A673 (cell line): ENCODE data around the gene RNF113B. TPM values are rescaled to one million over a fixed set of nuclear protein-coding genes. Genes with fewer than 3 reads are reported as not detected.

Experiments used
- BruUV-seq: library from RNA; stranded (reverse); fragments of 400-500 nt; replicated peaks from 2 replicates; lab custom pipeline; 2021; lab: Mats Ljungman, UMichigan
- CTCF ChIA-PET: fragments of 300-600 bp; sonication (Branson Sonifier 250); formaldehyde crosslinking; loops from one replicate; lab custom pipeline; 2022; ENCODE audit warnings: antibody characterized with exemption; lab: Charles Lee
- POLR2A ChIA-PET: fragments of 300-600 bp; sonication (Branson Sonifier 250); formaldehyde crosslinking; loops from one replicate; lab custom pipeline; 2022; ENCODE audit warnings: antibody characterized with exemption; ENCODE audit not compliant: low non-redundant PET; lab: Charles Lee
- DNase-seq: peaks from one replicate; pipeline ENCODE4 v3.0.0-alpha.2; 2015; ENCODE audit warnings: low spot score
- H3K27ac ChIP-seq: fragments of 200-600 bp; sonication (generic); 2 replicates; pipeline ENCODE4 v1.5.1; 2016; ENCODE audit warnings: mixed run types, low read depth, mild to moderate bottlenecking, mixed read lengths, antibody characterized with exemption, low read length; ENCODE audit not compliant: poor library complexity, severe bottlenecking
- H3K27me3 ChIP-seq: fragments of 200-600 bp; sonication (generic); replicated peaks from 2 replicates; pipeline ENCODE4 v1.6.1; 2017; ENCODE audit warnings: mixed run types, low read depth, mild to moderate bottlenecking, mixed read lengths, antibody characterized with exemption, low read length; ENCODE audit not compliant: insufficient read depth, poor library complexity
- H3K36me3 ChIP-seq: fragments of 200-600 bp; sonication (generic); 2 replicates; pipeline ENCODE4 v1.6.1; 2016; ENCODE audit warnings: mixed run types, mild to moderate bottlenecking, mixed read lengths, antibody characterized with exemption, low read length; ENCODE audit not compliant: insufficient read depth, poor library complexity, severe bottlenecking
- H3K4me1 ChIP-seq: fragments of 200-600 bp; sonication (generic); 2 replicates; pipeline ENCODE4 v1.6.1; 2017; ENCODE audit warnings: mixed run types, mild to moderate bottlenecking, mixed read lengths, antibody characterized with exemption, low read length; ENCODE audit not compliant: insufficient read depth, poor library complexity, severe bottlenecking
- H3K4me3 ChIP-seq: fragments of 200-600 bp; sonication (generic); 2 replicates; pipeline ENCODE4 v1.5.1; 2016; ENCODE audit warnings: low read depth, mixed run types, mild to moderate bottlenecking, mixed read lengths, low read length; ENCODE audit not compliant: poor library complexity, severe bottlenecking
- H3K9me3 ChIP-seq: fragments of 200-600 bp; sonication (generic); 2 replicates; pipeline ENCODE4 v1.6.1; 2016; ENCODE audit warnings: mixed run types, low read depth, mild to moderate bottlenecking, mixed read lengths, antibody characterized with exemption, low read length; ENCODE audit not compliant: poor library complexity, severe bottlenecking
- EZH2 ChIP-seq: fragments of 200-600 bp; sonication (generic); IDR thresholded peaks from 2 replicates; pipeline ENCODE4 v1.6.1; 2017; ENCODE audit warnings: borderline replicate concordance, low read depth, mild to moderate bottlenecking, mixed read lengths, antibody characterized with exemption, low read length; ENCODE audit not compliant: poor library complexity, severe bottlenecking
- intact Hi-C: fragments of 100-400 bp; cut with micrococcal nuclease; formaldehyde crosslinking; loops from one replicate; pipeline ENCODE4 v1.10.0; 2022; ENCODE audit not compliant: unreplicated experiment
- total RNA-seq: library from RNA; stranded (reverse); gene quantifications from 2 replicates; pipeline ENCODE4 v1.2.3, GENCODE V29; 2021
- TF ChIP-seq, protein P1 (sequence below): fragments of 300-800, 200-600 bp; sonication (generic); conservative IDR thresholded peaks from 2 replicates; pipeline ENCODE4 v1.5.1; 2017; ENCODE audit warnings: low read depth, mild to moderate bottlenecking, antibody characterized with exemption, low read length, moderate library complexity, mixed read lengths

The RNF113B gene
- total RNA-seq, 1 experiment from 2014 or later, result not detected

- POLR2A ChIA-PET, result no interaction called here
These were observed 42.6 kb upstream of the RNF113B start for GRCh38 chr13:98219685-98220084.

DNA sequence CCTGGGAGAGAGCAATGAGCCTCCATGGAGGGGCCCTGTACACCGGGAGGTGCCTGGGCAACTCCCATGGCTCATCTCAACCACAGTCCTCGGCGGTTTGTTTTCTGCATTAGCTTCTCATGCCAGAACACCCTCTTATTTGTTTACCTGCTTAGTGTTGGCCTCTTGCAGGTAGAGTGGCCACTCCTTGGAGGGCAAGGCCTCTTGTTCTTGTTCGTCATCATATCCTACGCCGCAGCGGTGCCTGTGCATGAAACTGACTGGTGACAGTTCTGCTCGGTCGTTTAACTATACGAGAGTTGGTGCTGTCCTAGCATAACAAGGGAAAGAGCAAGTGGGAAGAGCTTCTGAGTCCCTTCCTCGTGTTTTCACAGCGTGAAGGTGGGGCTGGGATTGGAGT is 40.5 kb upstream of the RNF113B start:
- no TSS peak for BruUV-seq
- no peak for TF ChIP-seq EZH2
- Histone ChIP-seq H3K27me3 (no peaks in the 10 kb centered on the region), H3K9me3 (no peaks in the 10 kb centered on the region), H3K36me3 (no peaks in the 10 kb centered on the region), H3K27ac (peak overlapping the region; percentile 84), H3K4me3 (no peak overlapping the region), H3K4me1 (peaks cover 89% of the 10 kb centered on the region)
- no peak for DNase-seq
- POLR2A ChIA-PET, result interaction anchor here (0.7 kb wide), 1 partner anchor 85 kb away, joined by 3 read pairs; no protein-coding TSS in a partner anchor
- intact Hi-C loops, result loop anchor here (5.0 kb wide), 1 partner anchor 75 kb away; the partner anchor contains the start of gene FARP1
- CTCF ChIA-PET, result no interaction called here

More at GRCh38 chr13:98219685-98220084, 42.6 kb upstream of the RNF113B start:
- TF ChIP-seq, protein P1, sequence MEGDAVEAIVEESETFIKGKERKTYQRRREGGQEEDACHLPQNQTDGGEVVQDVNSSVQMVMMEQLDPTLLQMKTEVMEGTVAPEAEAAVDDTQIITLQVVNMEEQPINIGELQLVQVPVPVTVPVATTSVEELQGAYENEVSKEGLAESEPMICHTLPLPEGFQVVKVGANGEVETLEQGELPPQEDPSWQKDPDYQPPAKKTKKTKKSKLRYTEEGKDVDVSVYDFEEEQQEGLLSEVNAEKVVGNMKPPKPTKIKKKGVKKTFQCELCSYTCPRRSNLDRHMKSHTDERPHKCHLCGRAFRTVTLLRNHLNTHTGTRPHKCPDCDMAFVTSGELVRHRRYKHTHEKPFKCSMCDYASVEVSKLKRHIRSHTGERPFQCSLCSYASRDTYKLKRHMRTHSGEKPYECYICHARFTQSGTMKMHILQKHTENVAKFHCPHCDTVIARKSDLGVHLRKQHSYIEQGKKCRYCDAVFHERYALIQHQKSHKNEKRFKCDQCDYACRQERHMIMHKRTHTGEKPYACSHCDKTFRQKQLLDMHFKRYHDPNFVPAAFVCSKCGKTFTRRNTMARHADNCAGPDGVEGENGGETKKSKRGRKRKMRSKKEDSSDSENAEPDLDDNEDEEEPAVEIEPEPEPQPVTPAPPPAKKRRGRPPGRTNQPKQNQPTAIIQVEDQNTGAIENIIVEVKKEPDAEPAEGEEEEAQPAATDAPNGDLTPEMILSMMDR, result no peak
- no peak for TF ChIP-seq EZH2
- intact Hi-C loops, result loop anchor here (5.0 kb wide), 1 partner anchor 77 kb away; the partner anchor contains the start of gene FARP1
- Histone ChIP-seq H3K27me3 (no peaks in the 10 kb centered on the region), H3K27ac (peak overlapping the region; percentile 14), H3K36me3 (no peaks in the 10 kb centered on the region), H3K4me3 (no peak overlapping the region), H3K9me3 (no peaks in the 10 kb centered on the region), H3K4me1 (peaks cover 68% of the 10 kb centered on the region)
- no peak for DNase-seq
- no TSS peak for BruUV-seq
- CTCF ChIA-PET, result no interaction called here

- intact Hi-C loops, result loop anchor here (5.0 kb wide), 1 partner anchor 74 kb away; the partner anchor contains the start of gene FARP1
- DNase-seq, result no peak
- Histone ChIP-seq H3K4me3 (peak overlapping the region; percentile 11), H3K27ac (peak overlapping the region; percentile 84), H3K9me3 (no peaks in the 10 kb centered on the region), H3K36me3 (no peaks in the 10 kb centered on the region), H3K4me1 (peaks cover 88% of the 10 kb centered on the region), H3K27me3 (no peaks in the 10 kb centered on the region)
- TF ChIP-seq, protein P1, result no peak
- TF ChIP-seq EZH2, result no peak
- ChIA-PET CTCF (interaction anchor here (1.4 kb wide), 1 partner anchor 229 kb away, joined by 3 read pairs; no protein-coding TSS in a partner anchor), POLR2A (interaction anchor here (0.6 kb wide), 1 partner anchor 56 kb away, joined by 3 read pairs; no protein-coding TSS in a partner anchor)
- BruUV-seq, result no TSS peak
These were observed 39.7 kb upstream of the RNF113B start for GRCh38 chr13:98216711-98217285.
